ENCODE data around the gene ZNF322.

Gene ZNF322

GRCh38 chr6:26613689-26614683 lies 45.6 kb downstream of the ZNF322 start:
- no peak for DNase-seq

DNA sequence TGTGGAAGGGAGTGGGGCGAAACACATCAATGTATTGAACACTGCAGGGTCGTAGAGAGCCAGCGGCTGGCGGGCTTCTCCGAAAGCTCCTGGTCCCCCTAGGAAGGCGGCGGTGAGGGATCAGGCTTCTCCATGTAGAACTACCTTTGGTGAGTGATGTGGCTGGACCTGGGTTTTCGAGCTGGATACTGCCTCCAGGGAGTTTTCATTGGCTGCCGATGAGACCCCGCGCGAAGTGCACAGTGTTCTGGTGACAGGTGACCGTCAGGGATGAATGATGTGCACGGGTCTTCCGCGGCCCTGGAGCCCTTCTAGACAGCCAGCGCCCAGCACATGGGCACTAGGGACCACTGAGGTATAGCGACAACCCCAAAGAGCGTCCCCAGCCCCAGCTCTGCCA lies 46.3 kb downstream of the ZNF322 start:
- DNase-seq: no peak

- DNase-seq: no peak
Measured at GRCh38 chr6:26611599-26611998, 47.9 kb downstream of the ZNF322 start.

DNA sequence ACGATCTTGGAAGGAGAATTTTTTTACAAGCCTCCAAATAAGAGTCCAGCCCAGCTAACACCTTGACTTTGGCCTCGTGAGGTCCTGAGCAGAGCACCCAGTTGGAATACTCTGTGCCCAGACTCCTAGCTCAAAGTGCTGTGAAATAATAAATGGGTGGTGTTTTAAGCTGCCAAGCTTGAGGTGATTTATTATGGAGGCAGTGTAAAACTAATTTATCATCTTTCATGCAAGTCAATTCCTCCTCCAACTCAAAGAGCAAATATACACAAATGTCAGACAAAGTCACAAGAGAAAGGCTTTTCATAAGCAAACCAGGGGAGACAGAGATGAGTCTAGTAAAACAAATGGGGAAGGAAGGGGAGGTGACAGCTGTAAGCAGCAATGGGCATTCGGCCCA lies 50.1 kb downstream of the ZNF322 start:
- no peak for DNase-seq

GRCh38 chr6:26607434-26608230 lies 51.9 kb downstream of the ZNF322 start:
- peak; percentile 52 to 63 for DNase-seq

- no peak for DNase-seq
Measured at GRCh38 chr6:26604797-26605196, 54.7 kb downstream of the ZNF322 start.

DNA sequence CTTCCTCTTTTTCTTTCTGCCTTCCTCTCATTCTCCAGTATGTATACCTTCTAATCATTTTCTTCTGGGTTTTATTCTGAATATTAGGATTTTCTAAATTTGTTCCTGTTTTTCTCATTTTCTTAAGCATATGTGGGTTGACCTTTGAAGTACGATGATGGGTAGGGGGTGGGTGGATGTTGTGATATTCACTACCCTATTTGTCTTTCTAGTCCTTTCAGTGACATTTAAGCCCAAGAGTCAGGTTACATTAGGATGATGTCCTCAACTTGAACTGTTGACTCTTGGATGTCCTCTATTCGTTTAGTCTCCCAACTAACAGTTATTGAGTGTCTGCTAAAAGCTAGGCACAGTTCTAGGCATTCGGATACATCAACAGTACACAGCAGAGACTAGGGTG lies 55.5 kb downstream of the ZNF322 start:
- no peak for DNase-seq

- DNase-seq: no peak
Measured at GRCh38 chr6:26602262-26602661, 57.3 kb downstream of the ZNF322 start.

- DNase-seq: no peak
Measured at GRCh38 chr6:26600759-26601158, 58.8 kb downstream of the ZNF322 start.

DNA sequence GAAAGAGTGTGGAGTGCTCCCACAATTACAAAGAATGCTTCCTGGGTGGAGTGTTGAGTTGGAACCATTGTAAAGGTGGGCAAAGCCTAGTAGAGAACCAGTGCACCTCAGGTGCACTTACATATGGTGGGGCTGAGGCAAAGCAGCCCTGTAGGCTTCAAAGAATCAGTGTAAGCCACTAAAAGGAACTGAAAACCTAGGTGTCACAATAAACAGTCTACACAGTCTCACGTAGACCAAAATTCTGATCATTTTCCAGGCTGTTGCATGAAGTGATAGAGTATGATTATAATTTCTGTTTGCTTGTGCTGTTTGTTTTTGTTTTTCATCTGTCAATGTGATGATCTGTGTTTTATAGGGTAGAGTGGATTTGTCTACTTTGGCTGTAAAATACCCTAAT lies 60.0 kb downstream of the ZNF322 start:
- no peak for DNase-seq

- no peak for DNase-seq
Measured at GRCh38 chr6:26599134-26599533, 60.4 kb downstream of the ZNF322 start.

GRCh38 chr6:26598267-26598666 lies 61.3 kb downstream of the ZNF322 start:
- DNase-seq: no peak

DNA sequence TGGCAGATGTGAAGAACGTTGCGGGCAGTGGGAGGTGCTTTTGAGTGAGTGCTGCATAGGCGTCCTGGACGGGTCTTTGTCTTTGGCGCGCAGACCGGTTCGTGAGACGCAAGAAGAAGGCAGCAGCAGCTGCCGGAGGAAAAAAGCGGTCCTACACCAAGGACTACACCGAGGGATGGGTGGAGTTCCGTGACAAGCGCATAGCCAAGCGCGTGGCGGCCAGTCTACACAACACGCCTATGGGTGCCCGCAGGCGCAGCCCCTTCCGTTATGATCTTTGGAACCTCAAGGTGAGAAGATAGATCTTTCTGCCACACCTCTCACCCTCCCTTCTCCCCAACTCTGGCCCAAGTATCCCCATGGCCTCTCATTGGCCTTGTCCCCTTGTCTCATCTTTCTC lies 61.7 kb downstream of the ZNF322 start:
- no peak for DNase-seq

- no peak for DNase-seq
Measured at GRCh38 chr6:26597389-26597766, 62.2 kb downstream of the ZNF322 start.

- DNase-seq: peak; percentile 97 to 98
Measured at GRCh38 chr6:26596579-26597388, 62.8 kb downstream of the ZNF322 start, which contains the start of gene ABT1. TSS of gene ABT1 (plus strand) at chr6:26596953. CDS start at chr6:26596983, 30 bp downstream.

DNA sequence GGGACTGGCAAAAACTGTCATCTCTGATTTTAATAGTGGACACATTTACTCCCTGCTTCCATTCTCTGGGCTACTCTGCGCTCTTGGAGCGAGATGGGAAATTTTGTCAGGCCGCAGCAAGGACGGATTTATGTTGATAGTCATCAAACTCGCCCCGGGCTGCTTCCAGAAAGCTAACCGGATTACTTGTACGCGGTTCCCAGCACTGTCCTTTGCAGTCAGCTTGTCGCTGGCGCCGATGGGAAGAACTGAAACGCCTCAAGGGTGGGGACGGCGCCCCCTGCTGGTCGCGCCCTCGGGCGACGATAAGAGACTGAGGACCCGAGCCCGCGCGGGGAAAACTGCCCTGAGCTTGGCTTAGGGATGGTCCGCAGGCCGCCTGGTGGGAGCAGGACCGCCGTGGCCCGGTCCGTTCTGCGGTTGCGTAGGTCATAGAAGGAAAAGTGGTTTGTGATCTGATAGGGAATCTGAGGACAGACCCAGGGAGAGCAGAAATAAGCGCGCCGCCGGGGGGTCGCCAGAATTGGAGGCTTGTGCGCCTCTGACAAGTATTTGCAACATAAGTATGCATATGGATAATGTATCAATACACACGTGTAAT lies 63.8 kb downstream of the ZNF322 start:
- peak; percentile 85 to 86 for DNase-seq

GRCh38 chr6:26594730-26595632 lies 64.6 kb downstream of the ZNF322 start:
- DNase-seq: no peak

DNA sequence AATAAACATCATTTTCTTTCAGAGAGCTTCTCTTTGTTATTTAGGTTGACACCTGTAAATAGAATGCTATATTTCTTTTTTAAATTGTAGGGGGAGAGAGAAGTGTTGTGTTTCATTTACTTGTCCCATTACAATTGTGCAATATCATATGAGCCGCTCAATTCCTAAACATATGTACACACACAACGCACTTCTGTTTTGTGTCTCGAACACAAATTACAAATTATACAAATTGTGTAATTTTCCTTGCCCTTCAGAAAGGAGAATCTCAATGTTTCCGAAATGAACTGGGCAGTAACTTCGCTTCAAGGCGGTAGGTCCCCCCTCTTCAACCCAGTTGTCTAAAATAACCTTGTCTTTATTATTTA lies 65.4 kb downstream of the ZNF322 start:
- DNase-seq: no peak

DNA sequence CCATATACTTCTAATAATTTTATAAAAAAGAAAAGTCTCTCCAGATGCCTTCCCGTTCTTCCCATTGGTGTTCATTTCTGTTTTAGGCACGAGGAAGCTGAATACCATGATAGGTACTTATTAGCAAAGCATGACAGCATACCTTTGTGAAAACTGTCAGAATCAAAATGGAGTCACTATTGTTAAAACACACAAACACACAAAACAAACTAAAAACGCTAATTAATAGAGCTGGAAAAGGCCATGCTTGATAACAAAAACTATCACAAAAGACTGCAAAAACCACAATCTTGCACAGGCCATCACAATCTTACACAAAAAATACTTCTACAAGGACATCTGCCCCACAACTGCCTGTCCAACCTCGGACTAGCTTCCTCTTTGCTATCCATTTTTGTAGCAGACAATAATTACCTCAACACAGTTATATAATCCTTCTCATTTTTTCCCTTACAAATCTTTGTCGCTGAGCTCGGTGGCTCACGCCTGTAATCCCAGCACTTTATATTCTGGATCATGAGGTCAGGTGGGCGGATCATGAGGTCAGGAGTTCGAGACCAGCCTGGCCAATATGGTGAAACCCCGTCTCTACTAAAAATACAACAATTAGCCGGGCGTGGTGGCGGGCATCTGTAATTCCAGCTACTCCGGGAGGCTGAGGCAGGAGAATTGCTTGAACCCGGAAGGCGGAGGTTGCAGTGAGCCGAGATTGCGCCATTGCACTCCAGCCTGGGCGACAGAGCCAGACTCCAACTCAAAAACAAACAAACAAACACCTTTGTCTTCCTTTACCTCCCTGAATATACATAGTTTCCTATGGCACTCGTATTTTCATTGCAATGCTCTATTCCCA lies 66.0 kb downstream of the ZNF322 start:
- DNase-seq: no peak

- DNase-seq: no peak
Measured at GRCh38 chr6:26592649-26593048, 66.9 kb downstream of the ZNF322 start.

Data from activated CD4-positive, alpha-beta T cell treated with anti-CD3 and anti-CD28 coated beads for 4 hours (primary cell).